OCI-LY7 (cell line): Measurements from ENCODE around the gene BPTF. TPM values are rescaled to one million over a fixed set of nuclear protein-coding genes. Genes with fewer than 3 reads are reported as not detected.

Experiments
- BruUV-seq: library from RNA; stranded (reverse); fragments of 400-500 nt; replicated peaks from 2 replicates; lab custom pipeline; 2021; lab: Mats Ljungman, UMichigan
- CTCF ChIA-PET: fragments of 300-600 bp; sonication (Branson Sonifier 250); formaldehyde crosslinking; loops from one replicate; lab custom pipeline; 2022; ENCODE audit warnings: antibody characterized with exemption; ENCODE audit not compliant: unreplicated experiment; lab: Charles Lee
- POLR2A ChIA-PET: fragments of 300-600 bp; sonication (Branson Sonifier 250); formaldehyde crosslinking; loops from one replicate; lab custom pipeline; 2022; ENCODE audit warnings: antibody characterized with exemption; lab: Charles Lee
- DNase-seq: peaks from one replicate; pipeline ENCODE4 v3.0.0-alpha.2; 2015; ENCODE audit warnings: low spot score
- H2AFZ ChIP-seq: fragments of 200-600 bp; sonication (generic), shearing (Covaris generic); 2 replicates; pipeline ENCODE4 v1.6.1; 2014; ENCODE audit warnings: mild to moderate bottlenecking, antibody characterized with exemption, low read length, moderate library complexity
- H3K27ac ChIP-seq: fragments of 200-600 bp; sonication (generic); 2 replicates; pipeline ENCODE4 v1.5.1; 2014; ENCODE audit warnings: mixed run types, low read depth, mild to moderate bottlenecking, moderate library complexity, low read length, inconsistent platforms; ENCODE audit not compliant: poor library complexity, severe bottlenecking
- H3K36me3 ChIP-seq: fragments of 200-600 bp; sonication (generic); 2 replicates; pipeline ENCODE4 v1.6.1; 2014; ENCODE audit warnings: mild to moderate bottlenecking, antibody characterized with exemption, low read length, moderate library complexity, mixed read lengths; ENCODE audit not compliant: insufficient read depth
- H3K4me1 ChIP-seq: fragments of 200-600 bp; sonication (generic); 2 replicates; pipeline ENCODE4 v1.5.1; 2014; ENCODE audit warnings: mild to moderate bottlenecking, low read length; ENCODE audit not compliant: insufficient read depth, poor library complexity, severe bottlenecking
- H3K4me2 ChIP-seq: fragments of 200-600 bp; sonication (generic); 2 replicates; pipeline ENCODE4 v1.6.1; 2014; ENCODE audit warnings: mild to moderate bottlenecking, low read length
- H3K4me3 ChIP-seq: fragments of 200-600 bp; sonication (generic); 2 replicates; pipeline ENCODE4 v1.5.1; 2014; ENCODE audit warnings: mild to moderate bottlenecking, low read depth, low read length; ENCODE audit not compliant: poor library complexity, severe bottlenecking
- H3K79me2 ChIP-seq: fragments of 200-600 bp; sonication (generic); 2 replicates; pipeline ENCODE4 v1.6.1; 2016; ENCODE audit warnings: low read depth, mild to moderate bottlenecking, low read length, moderate library complexity, mixed read lengths; ENCODE audit not compliant: insufficient read depth
- H3K9me2 ChIP-seq: fragments of 200-600 bp; sonication (generic); 2 replicates; pipeline ENCODE4 v1.6.1; 2016; ENCODE audit warnings: mild to moderate bottlenecking, low read length, mixed read lengths; ENCODE audit not compliant: insufficient read depth
- H3K9me3 ChIP-seq: fragments of 200-600 bp; sonication (generic); 2 replicates; pipeline ENCODE4 v1.6.1; 2014; ENCODE audit warnings: mild to moderate bottlenecking, mixed run types, low read length, mixed read lengths
- H4K20me1 ChIP-seq: fragments of 200-600 bp; sonication (generic); 2 replicates; pipeline ENCODE4 v1.6.1; 2014; ENCODE audit warnings: mild to moderate bottlenecking, antibody characterized with exemption, low read length, moderate library complexity, mixed read lengths; ENCODE audit not compliant: insufficient read depth
- EZH2phosphoT487 ChIP-seq: fragments of 200-600 bp; sonication (generic); IDR thresholded peaks from 2 replicates; pipeline ENCODE4 v1.6.1; 2018; ENCODE audit warnings: low read depth, borderline replicate concordance, mild to moderate bottlenecking, mixed run types, antibody characterized with exemption, low read length, moderate library complexity, mixed read lengths
- intact Hi-C: fragments of 100-400 bp; cut with micrococcal nuclease; formaldehyde crosslinking; loops from one replicate; pipeline ENCODE4 v1.10.0; 2022; ENCODE audit not compliant: unreplicated experiment
- total RNA-seq, 2 experiments: library from RNA; depleted of rRNA in 1 of 2; stranded (reverse); fragments of >200 nt in 1 of 2; shearing (Covaris generic) in 1 of 2; gene quantifications; 2 replicates each; pipeline ENCODE4 v1.2.3, GENCODE V29; 2014 to 2022
- TF ChIP-seq, protein P1 (sequence below): fragments of 200-600 bp; sonication (generic); conservative IDR thresholded peaks from 2 replicates; pipeline ENCODE4 v1.5.1; 2014; ENCODE audit warnings: mild to moderate bottlenecking, antibody characterized with exemption, low read length, moderate library complexity, mixed read lengths

The BPTF gene
- total RNA-seq, 2 experiments from 2014 or later = 104 to 212 TPM

DNA sequence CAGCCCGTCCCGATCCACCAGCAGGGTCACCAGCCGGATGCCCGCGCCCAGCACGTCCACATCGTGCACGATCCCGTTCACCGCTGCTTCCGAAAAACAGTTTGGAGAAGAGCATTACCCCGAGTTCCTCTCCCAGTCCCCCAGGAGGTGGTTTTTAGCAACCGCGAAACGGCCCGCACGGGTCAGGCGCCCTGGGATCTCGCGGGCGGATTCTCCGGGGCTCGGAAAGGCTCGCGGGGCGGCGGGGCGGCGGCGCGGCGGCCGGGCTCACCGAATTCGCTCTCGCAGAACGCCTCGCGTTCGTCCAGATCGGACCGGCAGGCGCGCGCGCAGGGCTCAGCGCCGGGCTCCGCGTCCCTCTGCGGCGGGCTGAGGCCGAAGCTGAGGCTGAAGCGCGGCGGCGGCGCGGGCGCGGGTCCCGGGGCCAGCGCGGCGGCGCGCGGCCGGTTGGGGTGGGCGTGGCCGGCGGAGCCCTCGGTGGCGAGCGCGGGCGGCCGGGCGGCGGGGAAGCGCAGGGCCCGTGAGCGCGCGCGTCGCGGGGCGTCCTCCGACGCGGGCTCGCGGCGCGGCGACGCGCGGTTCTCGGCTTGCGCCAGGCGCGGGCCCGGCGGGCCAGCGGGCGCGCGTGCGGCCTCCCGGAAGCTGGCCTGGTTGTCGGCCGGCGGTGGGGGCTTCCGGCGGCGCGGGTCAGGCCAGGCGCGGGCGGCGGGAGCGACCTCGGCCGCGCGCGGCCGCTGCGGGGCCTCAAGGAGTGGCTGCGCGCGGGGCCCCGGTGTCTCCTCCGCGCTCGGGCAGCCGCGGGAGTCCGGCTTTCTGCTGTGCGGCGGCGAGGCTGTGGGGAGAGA lies 168.1 kb downstream of the BPTF start:
- H3K36me3 ChIP-seq = no peaks in the 10 kb centered on the region; the same call in 1 of the 2 replicates
- no peaks in the 10 kb centered on the region for H3K79me2 ChIP-seq
- no peaks in the 10 kb centered on the region for H3K9me3 ChIP-seq
- no peaks in the 10 kb centered on the region for H4K20me1 ChIP-seq
- POLR2A ChIA-PET = interaction anchor here (1.0 kb wide), 1 partner anchor 9 kb away, joined by 3 read pairs; no protein-coding TSS in a partner anchor
- intact Hi-C loops = loop anchor here (1.0 kb wide), 1 partner anchor 27 kb away; no protein-coding TSS in a partner anchor
- H3K27ac ChIP-seq = peak overlapping the region; percentile 88
- H2AFZ ChIP-seq = peak overlapping the region; percentile 86
- H3K9me2 ChIP-seq = no peaks in the 10 kb centered on the region
- BruUV-seq = no TSS peak
- peaks cover 27% of the 10 kb centered on the region for H3K4me1 ChIP-seq
- TF ChIP-seq EZH2phosphoT487 = no peak
- TF ChIP-seq, protein P1, sequence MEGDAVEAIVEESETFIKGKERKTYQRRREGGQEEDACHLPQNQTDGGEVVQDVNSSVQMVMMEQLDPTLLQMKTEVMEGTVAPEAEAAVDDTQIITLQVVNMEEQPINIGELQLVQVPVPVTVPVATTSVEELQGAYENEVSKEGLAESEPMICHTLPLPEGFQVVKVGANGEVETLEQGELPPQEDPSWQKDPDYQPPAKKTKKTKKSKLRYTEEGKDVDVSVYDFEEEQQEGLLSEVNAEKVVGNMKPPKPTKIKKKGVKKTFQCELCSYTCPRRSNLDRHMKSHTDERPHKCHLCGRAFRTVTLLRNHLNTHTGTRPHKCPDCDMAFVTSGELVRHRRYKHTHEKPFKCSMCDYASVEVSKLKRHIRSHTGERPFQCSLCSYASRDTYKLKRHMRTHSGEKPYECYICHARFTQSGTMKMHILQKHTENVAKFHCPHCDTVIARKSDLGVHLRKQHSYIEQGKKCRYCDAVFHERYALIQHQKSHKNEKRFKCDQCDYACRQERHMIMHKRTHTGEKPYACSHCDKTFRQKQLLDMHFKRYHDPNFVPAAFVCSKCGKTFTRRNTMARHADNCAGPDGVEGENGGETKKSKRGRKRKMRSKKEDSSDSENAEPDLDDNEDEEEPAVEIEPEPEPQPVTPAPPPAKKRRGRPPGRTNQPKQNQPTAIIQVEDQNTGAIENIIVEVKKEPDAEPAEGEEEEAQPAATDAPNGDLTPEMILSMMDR = no peak
- peak; percentile 97 for DNase-seq
- H3K4me2 ChIP-seq = peak overlapping the region; percentile 80
- peak overlapping the region; percentile 95 for H3K4me3 ChIP-seq
- CTCF ChIA-PET = no interaction called here

DNA sequence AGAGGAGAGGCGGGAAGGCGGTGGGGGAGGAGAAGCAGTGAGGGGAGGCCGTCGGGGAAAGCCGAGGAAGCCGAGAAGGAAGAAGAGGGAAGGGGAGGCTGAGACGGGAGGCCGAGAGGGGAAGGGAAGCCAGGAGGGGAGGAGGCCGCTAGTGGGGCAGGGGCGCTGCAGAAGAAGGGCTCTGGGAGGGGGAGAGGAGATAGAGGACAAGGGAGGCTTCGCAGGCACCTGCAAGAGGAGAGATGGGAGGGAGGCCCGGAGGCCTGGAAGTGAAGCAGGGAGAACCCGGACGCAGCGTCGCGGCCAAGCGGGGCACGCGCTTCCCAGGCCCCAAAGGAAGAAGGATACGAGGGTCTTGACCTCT lies 168.7 kb downstream of the BPTF start:
- Histone ChIP-seq H3K79me2 (no peaks in the 10 kb centered on the region), H4K20me1 (no peaks in the 10 kb centered on the region), H3K4me2 (peak overlapping the region; percentile 77), H3K9me2 (no peaks in the 10 kb centered on the region), H3K36me3 (no peaks in the 10 kb centered on the region; the same call in 1 of the 2 replicates), H2AFZ (peak overlapping the region; percentile 78), H3K4me1 (peaks cover 27% of the 10 kb centered on the region), H3K9me3 (no peaks in the 10 kb centered on the region), H3K4me3 (peak overlapping the region; percentile 95), H3K27ac (peak overlapping the region; percentile 88)
- peak; percentile 56 for DNase-seq
- CTCF ChIA-PET = interaction anchor here (0.7 kb wide), 1 partner anchor 1501 kb away, joined by 3 read pairs; no protein-coding TSS in a partner anchor
- TF ChIP-seq EZH2phosphoT487 = no peak
- TF ChIP-seq, protein P1 = no peak
- BruUV-seq = no TSS peak
- POLR2A ChIA-PET = interaction anchor here (0.6 to 1.5 kb wide), 3 partner anchors 9 to 188 kb away, joined by 3 to 9 read pairs (median 7); no protein-coding TSS in a partner anchor
- intact Hi-C loops = loop anchor here (1.0 to 2.0 kb wide), 3 partner anchors 15 to 297 kb away; partner anchors contain the start of genes ARSG and SLC16A6
